Measurements from ENCODE around the gene LHFPL5. TPM values are rescaled to one million over a fixed set of nuclear protein-coding genes. Genes with fewer than 3 reads are reported as not detected.

The LHFPL5 gene
- polyA plus RNA-seq (ENCODE audit: insufficient read length in 4 of 4), result under 1 TPM in 2 of 4 donors, not detected in 2; 0.24 to 0.32 TPM

GRCh38 chr6:35804996-35805736 is at the start of gene LHFPL5:
TSS of gene LHFPL5 (plus strand) at chr6:35805352. CDS start at chr6:35805671, 319 bp downstream.
- peak; percentile 31 to 51 (median 42) for DNase-seq (ENCODE audit: low read depth in 4 of 4, low spot score in 3 of 4)

GRCh38 chr6:35757456-35758123 is 47.6 kb upstream of the LHFPL5 start:
- DNase-seq (ENCODE audit: low read depth in 4 of 4, low spot score in 3 of 4), result no peak

- no peak for DNase-seq (ENCODE audit: low read depth in 4 of 4, low spot score in 3 of 4)
Measured at GRCh38 chr6:35759426-35759825, 45.7 kb upstream of the LHFPL5 start.

- DNase-seq (ENCODE audit: low read depth in 4 of 4, low spot score in 3 of 4), result no peak
Measured at GRCh38 chr6:35765739-35766138, 39.4 kb upstream of the LHFPL5 start.

GRCh38 chr6:35769211-35769610 is 35.9 kb upstream of the LHFPL5 start:
- no peak for DNase-seq (ENCODE audit: low read depth in 4 of 4, low spot score in 3 of 4)

GRCh38 chr6:35771343-35771627 is 33.9 kb upstream of the LHFPL5 start:
- DNase-seq (ENCODE audit: low read depth in 4 of 4, low spot score in 3 of 4), result no peak

GRCh38 chr6:35774116-35774794 is 30.9 kb upstream of the LHFPL5 start:
- DNase-seq (ENCODE audit: low read depth in 4 of 4, low spot score in 3 of 4), result no peak

- DNase-seq (ENCODE audit: low read depth in 4 of 4, low spot score in 3 of 4), result no peak
Measured at GRCh38 chr6:35775031-35775430, 30.1 kb upstream of the LHFPL5 start.

- DNase-seq (ENCODE audit: low read depth in 4 of 4, low spot score in 3 of 4), result peak in 1 of 4 donors; percentile 18
Measured at GRCh38 chr6:35776364-35777215, 28.6 kb upstream of the LHFPL5 start, which contains the start of gene CLPSL2. TSS of gene CLPSL2 (plus strand) at chr6:35776598. CDS start at chr6:35776619, 21 bp downstream.

- no peak for DNase-seq (ENCODE audit: low read depth in 4 of 4, low spot score in 3 of 4)
Measured at GRCh38 chr6:35777356-35778102, 27.6 kb upstream of the LHFPL5 start.

GRCh38 chr6:35778437-35778836 is 26.7 kb upstream of the LHFPL5 start:
- no peak for DNase-seq (ENCODE audit: low read depth in 4 of 4, low spot score in 3 of 4)

- no peak for DNase-seq (ENCODE audit: low read depth in 4 of 4, low spot score in 3 of 4)
Measured at GRCh38 chr6:35780719-35781118, 24.4 kb upstream of the LHFPL5 start, which contains the start of gene CLPSL1. TSS of gene CLPSL1 (plus strand) at chr6:35781019. CDS start at chr6:35781111, 92 bp downstream.

- DNase-seq (ENCODE audit: low read depth in 4 of 4, low spot score in 3 of 4), result no peak
Measured at GRCh38 chr6:35781290-35781689, 23.9 kb upstream of the LHFPL5 start.

- no peak for DNase-seq (ENCODE audit: low read depth in 4 of 4, low spot score in 3 of 4)
Measured at GRCh38 chr6:35782424-35782823, 22.7 kb upstream of the LHFPL5 start.

GRCh38 chr6:35784200-35784599 is 21.0 kb upstream of the LHFPL5 start:
- DNase-seq (ENCODE audit: low read depth in 4 of 4, low spot score in 3 of 4), result no peak

GRCh38 chr6:35786272-35786671 is 18.9 kb upstream of the LHFPL5 start:
- DNase-seq (ENCODE audit: low read depth in 4 of 4, low spot score in 3 of 4), result no peak

- no peak for DNase-seq (ENCODE audit: low read depth in 4 of 4, low spot score in 3 of 4)
Measured at GRCh38 chr6:35786810-35787209, 18.3 kb upstream of the LHFPL5 start.

GRCh38 chr6:35787266-35788218 is 17.6 kb upstream of the LHFPL5 start:
- DNase-seq (ENCODE audit: low read depth in 4 of 4, low spot score in 3 of 4), result no peak
